ENCODE data around the gene RPE.

Gene RPE

GRCh38 chr2:210000464-210001324 is 1.7 kb upstream of the RPE start:
- in situ Hi-C loops (cut with MboI; ENCODE audit: low sequenced_read_pairs) = no loop called here

DNA sequence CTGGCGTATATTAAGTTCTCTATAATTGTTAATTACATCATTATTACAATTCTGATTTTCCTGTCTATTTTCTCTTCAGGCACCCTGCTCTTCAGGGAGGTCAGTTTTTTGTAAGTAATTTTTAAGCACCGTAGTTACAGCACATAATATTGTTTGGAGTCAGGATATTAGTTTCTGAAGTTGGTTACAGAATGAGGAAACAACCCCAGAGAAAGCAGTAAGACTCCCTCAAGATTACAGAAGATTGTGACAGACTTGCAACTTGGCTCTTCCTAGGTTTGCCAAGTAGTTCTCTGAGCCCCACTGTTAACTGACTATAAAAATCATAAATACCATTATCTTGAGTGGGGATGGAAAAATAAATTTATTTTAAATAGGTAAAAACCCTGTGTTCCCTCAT is 921 bp downstream of the RPE start:
- in situ Hi-C loops (cut with MboI; ENCODE audit: low sequenced_read_pairs) = no loop called here

DNA sequence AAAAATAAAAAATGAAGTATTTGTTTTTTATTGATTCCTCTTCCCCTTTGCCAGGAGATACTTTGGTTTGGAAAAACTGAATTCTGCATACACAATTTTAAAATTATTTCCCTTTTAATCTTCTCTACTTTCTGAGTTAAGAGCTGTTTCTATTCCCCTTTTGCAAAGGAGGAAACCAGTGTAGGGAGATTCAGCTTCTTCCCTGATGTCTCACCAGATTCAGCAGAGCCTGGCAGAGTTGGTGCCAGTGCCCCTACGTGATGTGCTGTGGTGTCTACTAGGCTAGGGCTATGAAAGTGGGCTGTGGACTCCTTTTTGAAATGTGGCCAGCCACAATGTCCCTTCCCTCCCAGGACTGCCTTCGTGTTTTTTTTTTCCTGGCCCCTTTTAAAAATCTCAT is 2.4 kb downstream of the RPE start:
- in situ Hi-C loops (cut with MboI; ENCODE audit: low sequenced_read_pairs) = no loop called here

GRCh38 chr2:210007895-210008294 is 5.5 kb downstream of the RPE start:
- in situ Hi-C loops (cut with MboI; ENCODE audit: low sequenced_read_pairs) = no loop called here

DNA sequence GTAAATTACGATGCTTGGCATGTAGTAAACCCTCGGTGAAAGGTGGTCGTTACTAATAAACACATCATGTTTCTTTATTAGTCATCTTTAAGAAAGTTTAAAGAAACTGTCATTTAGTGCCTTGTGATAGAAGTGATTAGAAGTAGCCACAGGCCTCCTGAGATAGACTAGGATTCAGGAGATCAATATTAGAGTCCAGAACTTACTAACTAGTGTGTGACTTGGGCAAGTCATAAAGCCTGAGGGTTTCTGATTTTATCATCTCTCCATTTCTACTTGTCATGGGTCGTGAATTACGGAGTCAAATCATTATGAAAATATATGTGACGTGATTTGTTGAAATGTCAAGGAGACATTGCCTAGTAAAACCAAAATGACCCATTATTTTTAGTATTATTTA is 6.7 kb downstream of the RPE start:
- in situ Hi-C loops (cut with MboI; ENCODE audit: low sequenced_read_pairs) = no loop called here

GRCh38 chr2:210009896-210010295 is 7.5 kb downstream of the RPE start:
- in situ Hi-C loops (cut with MboI; ENCODE audit: low sequenced_read_pairs) = no loop called here

DNA sequence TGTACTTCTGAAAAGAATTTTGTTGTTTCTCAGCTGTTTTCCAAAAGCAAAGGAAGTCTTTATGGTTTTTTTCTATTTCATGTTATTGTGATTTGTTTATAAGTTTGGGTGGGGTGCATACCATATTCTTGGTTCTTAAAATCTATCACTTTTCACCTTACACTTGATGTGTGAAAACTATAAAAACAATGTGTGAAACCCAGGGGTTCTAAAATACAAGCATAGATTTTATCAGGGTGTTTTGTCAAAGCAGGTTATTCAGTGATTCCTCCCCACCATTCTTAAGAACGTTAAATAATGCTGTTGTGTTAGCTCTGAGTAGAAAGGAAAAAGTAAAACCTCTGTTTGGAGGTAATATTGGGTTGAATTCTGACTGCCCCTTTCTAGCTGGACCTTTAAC is 17.7 kb downstream of the RPE start:
- in situ Hi-C loops (cut with MboI; ENCODE audit: low sequenced_read_pairs) = no loop called here

- in situ Hi-C loops (cut with MboI; ENCODE audit: low sequenced_read_pairs) = no loop called here
Measured at GRCh38 chr2:210022824-210023223, 20.4 kb downstream of the RPE start.

GRCh38 chr2:210027608-210028007 is 25.2 kb downstream of the RPE start:
- in situ Hi-C loops (cut with MboI; ENCODE audit: low sequenced_read_pairs) = no loop called here

- in situ Hi-C loops (cut with MboI; ENCODE audit: low sequenced_read_pairs) = no loop called here
Measured at GRCh38 chr2:210028178-210028577, 25.7 kb downstream of the RPE start.

GRCh38 chr2:210034087-210034683 is 31.7 kb downstream of the RPE start:
- in situ Hi-C loops (cut with MboI; ENCODE audit: low sequenced_read_pairs) = no loop called here

GRCh38 chr2:210035679-210036078 is 33.2 kb downstream of the RPE start:
- in situ Hi-C loops (cut with MboI; ENCODE audit: low sequenced_read_pairs) = no loop called here

DNA sequence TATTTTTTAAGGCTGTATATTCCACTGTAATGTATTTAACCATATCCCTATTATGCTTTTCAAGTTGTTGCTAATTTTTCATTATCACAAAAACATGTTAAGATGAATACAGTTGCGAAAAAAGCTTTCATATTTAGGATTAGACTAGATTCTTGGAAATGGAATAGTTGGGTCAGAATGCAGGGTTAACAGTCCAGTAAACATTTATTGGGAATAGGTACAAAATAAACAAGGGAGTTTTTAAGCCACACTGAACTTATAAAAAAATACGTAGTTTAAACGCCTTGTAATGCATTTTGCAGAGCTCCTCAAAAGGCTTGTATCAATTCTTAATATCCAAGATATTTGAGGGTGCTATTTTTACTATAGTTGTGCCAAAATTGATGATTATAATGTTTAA is 35.6 kb downstream of the RPE start:
- in situ Hi-C loops (cut with MboI; ENCODE audit: low sequenced_read_pairs) = no loop called here

GRCh38 chr2:210046851-210047500 is 44.5 kb downstream of the RPE start:
- in situ Hi-C loops (cut with MboI; ENCODE audit: low sequenced_read_pairs) = no loop called here

- in situ Hi-C loops (cut with MboI; ENCODE audit: low sequenced_read_pairs) = no loop called here
Measured at GRCh38 chr2:210049831-210050230, 47.4 kb downstream of the RPE start.

- in situ Hi-C loops (cut with MboI; ENCODE audit: low sequenced_read_pairs) = no loop called here
Measured at GRCh38 chr2:210050885-210051284, 48.4 kb downstream of the RPE start.

GRCh38 chr2:210054696-210055095 is 52.3 kb downstream of the RPE start:
- in situ Hi-C loops (cut with MboI; ENCODE audit: low sequenced_read_pairs) = no loop called here

DNA sequence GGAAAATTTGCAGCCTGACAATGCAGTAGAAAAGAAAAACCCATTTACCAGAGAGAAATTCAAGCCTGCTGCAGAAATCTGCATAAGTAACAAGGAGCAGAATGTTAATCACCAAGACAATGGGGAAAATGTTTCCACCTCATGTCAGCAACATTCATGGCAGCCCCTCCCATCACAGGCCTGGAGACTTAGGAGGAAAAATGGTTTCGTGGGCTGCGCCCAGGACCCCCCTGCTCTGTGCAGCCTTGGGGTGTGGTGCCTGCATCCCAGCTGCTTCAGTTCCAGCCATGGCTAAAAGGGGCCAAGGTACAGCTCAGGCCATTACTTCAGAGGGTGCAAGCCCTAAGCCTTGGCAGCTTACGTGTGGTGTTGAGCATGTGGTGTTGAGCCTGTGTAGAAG is 53.4 kb downstream of the RPE start:
- in situ Hi-C loops (cut with MboI; ENCODE audit: low sequenced_read_pairs) = no loop called here

- in situ Hi-C loops (cut with MboI; ENCODE audit: low sequenced_read_pairs) = no loop called here
Measured at GRCh38 chr2:210063306-210063705, 60.9 kb downstream of the RPE start.

Measured in hTERT RPE-1 (cell line).